ENCODE measurements around the gene GAA. TPM values are rescaled to one million over a fixed set of nuclear protein-coding genes. Genes with fewer than 3 reads are reported as not detected.

The GAA gene
- total and polyA plus RNA-seq, 2 of the 13 experiments (the other 11 are each of a cell fraction or from before 2014, with no cell fraction given) = 21.6 to 36.4 TPM

GRCh38 chr17:80101011-80101945 is at the start of gene GAA (continued):
- peak; percentile 73; the same call in 1 of the 2 replicates for TF ChIP-seq IRX3 (CRISPR knock-in tag; IDR thresholded peaks at IDR 0.05; ENCODE audit: borderline replicate concordance, low read depth)
- peak; percentile 48; the same call in 1 of the 2 replicates for TF ChIP-seq BORCS8-MEF2B (CRISPR knock-in tag; IDR thresholded peaks at IDR 0.05)
- TF ChIP-seq ZNF564 (CRISPR knock-in tag; IDR thresholded peaks at IDR 0.05) = peak; percentile 74
- TF ChIP-seq SMAD9 (CRISPR knock-in tag; IDR thresholded peaks at IDR 0.05) = no peak
- TF ChIP-seq KMT2B (CRISPR knock-in tag; IDR thresholded peaks at IDR 0.05) = peak; percentile 24
- peak; percentile 47; the same call in 1 of the 2 replicates for TF ChIP-seq ZSCAN12 (CRISPR knock-in tag; IDR thresholded peaks at IDR 0.05)
- TF ChIP-seq BRF2 (CRISPR knock-in tag; IDR thresholded peaks at IDR 0.05) = peak; percentile 36; the same call in 1 of the 2 replicates
- TF ChIP-seq RCOR2 (CRISPR knock-in tag; IDR thresholded peaks at IDR 0.05) = no peak
- TF ChIP-seq ZNF160 (CRISPR knock-in tag; IDR thresholded peaks at IDR 0.05) = 0 out of 2 replicates have a peak, but pooled peaks have one; percentile 11
- TF ChIP-seq ZNF776 (CRISPR knock-in tag; IDR thresholded peaks at IDR 0.05) = peak; percentile 88; the same call in 1 of the 2 replicates
- TF ChIP-seq TSC22D2 (CRISPR knock-in tag; IDR thresholded peaks at IDR 0.05; ENCODE audit: borderline replicate concordance) = 0 out of 2 replicates have a peak, but pooled peaks have one; percentile 66
- peak; percentile 92 for TF ChIP-seq ZNF446 (CRISPR knock-in tag; IDR thresholded peaks at IDR 0.05)
- no peak; the same call in none of the 2 replicates for TF ChIP-seq ZNF800 (CRISPR knock-in tag; IDR thresholded peaks at IDR 0.05)
- TF ChIP-seq ZNF7 (CRISPR knock-in tag; IDR thresholded peaks at IDR 0.05) = no peak
- TF ChIP-seq PHF20 (CRISPR knock-in tag; IDR thresholded peaks at IDR 0.05) = peak; percentile 85
- no peak for TF ChIP-seq SKIL (CRISPR knock-in tag; IDR thresholded peaks at IDR 0.05; ENCODE audit: borderline replicate concordance)
- peak; percentile 17; the same call in 1 of the 2 replicates for TF ChIP-seq ZNF274 (CRISPR knock-in tag; IDR thresholded peaks at IDR 0.05)
- TF ChIP-seq GATA4 (IDR thresholded peaks at IDR 0.05; ENCODE audit: borderline replicate concordance, low read depth) = no peak
- peak; percentile 88; the same call in 1 of the 2 replicates for TF ChIP-seq NR1H2 (CRISPR knock-in tag; IDR thresholded peaks at IDR 0.05; ENCODE audit: borderline replicate concordance, low read depth)
- peak; percentile 59 for TF ChIP-seq POLR2AphosphoS5 (IDR thresholded peaks at IDR 0.05; ENCODE audit: low read depth, low read length)
- no peak for TF ChIP-seq ZNF484 (CRISPR knock-in tag; IDR thresholded peaks at IDR 0.05; ENCODE audit: borderline replicate concordance, low read depth)
- 0 out of 2 replicates have a peak, but pooled peaks have one; percentile 47 for TF ChIP-seq ZNF530 (CRISPR knock-in tag; IDR thresholded peaks at IDR 0.05; ENCODE audit: low read depth)
- TF ChIP-seq, protein P1, sequence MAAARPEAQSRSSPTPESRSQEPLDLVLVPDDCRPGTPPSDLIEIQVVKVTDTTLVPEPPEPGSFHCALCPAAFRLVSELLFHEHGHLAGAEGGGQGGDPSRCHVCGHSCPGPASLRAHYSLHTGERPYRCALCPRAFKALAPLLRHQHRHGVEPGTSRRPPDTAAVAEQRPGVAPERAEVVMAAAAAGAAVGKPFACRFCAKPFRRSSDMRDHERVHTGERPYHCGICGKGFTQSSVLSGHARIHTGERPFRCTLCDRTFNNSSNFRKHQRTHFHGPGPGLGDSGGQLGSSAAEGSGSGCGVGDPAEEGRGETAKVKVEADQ (CRISPR knock-in tag; IDR thresholded peaks at IDR 0.05; ENCODE audit: borderline replicate concordance) = peak; percentile 31; the same call in 1 of the 2 replicates

Measured in HepG2 (cell line).